Upper lobe of left lung (tissue), 6 donors: ENCODE results near the gene VAPA. TPM values are rescaled to one million over a fixed set of nuclear protein-coding genes. Genes with fewer than 3 reads are reported as not detected.

ENCODE experiments used
- ATAC-seq, 2 donors: fragments of 200-7000 bp; cut with Tn5 transposase; one replicate each; pipeline ENCODE4 v1.9.1; 2022; ENCODE audit warnings: mild to moderate bottlenecking in 2 of 2, moderate library complexity in 2 of 2; ENCODE audit not compliant: low FRiP score in 2 of 2
- DNase-seq, 2 donors: peaks; one replicate each; pipeline ENCODE4 v3.0.0-alpha.2; 2019 to 2020
- H3K27ac ChIP-seq, 4 donors: fragments of 200-600 bp; sonication (generic); one replicate each; pipeline ENCODE4 v1.5.1; 2016 to 2019
- H3K27me3 ChIP-seq, 4 donors: fragments of 200-600 bp; sonication (generic); one replicate each; pipeline ENCODE4 v1.5.1; 2017 to 2019
- H3K36me3 ChIP-seq, 4 donors: fragments of 200-600 bp; sonication (generic); one replicate each; pipeline ENCODE4 v1.5.1; 2016 to 2019
- H3K4me1 ChIP-seq, 4 donors: fragments of 200-600 bp; sonication (generic); one replicate each; pipeline ENCODE4 v1.5.1; 2018 to 2019
- H3K4me3 ChIP-seq, 4 donors: fragments of 200-600 bp; sonication (generic); one replicate each; pipeline ENCODE4 v1.5.1; 2017 to 2019; ENCODE audit warnings: mild to moderate bottlenecking in 2 of 4, moderate library complexity in 1 of 4
- H3K9me3 ChIP-seq, 4 donors: fragments of 200-600 bp; sonication (generic); one replicate each; pipeline ENCODE4 v1.5.1; 2018 to 2019
- CTCF ChIP-seq, 6 experiments: fragments of 450-650 bp in 4 of 6; fragments of 200-600 bp in 2 of 6; sonication (generic) in 2 of 6; IDR thresholded peaks; one replicate each; pipeline ENCODE4 v1.5.1; 2016 to 2019; ENCODE audit warnings: antibody characterized with exemption in 6 of 6
- EP300 ChIP-seq, 4 donors: sonication (generic); formaldehyde crosslinking; IDR thresholded peaks; one replicate each; pipeline ENCODE4 v1.5.1; 2017; ENCODE audit warnings: antibody characterized with exemption in 4 of 4, control low read depth in 2 of 4
- POLR2A ChIP-seq, 4 donors: fragments of 450-650 bp; IDR thresholded peaks; one replicate each; pipeline ENCODE4 v1.5.1; 2016 to 2017; ENCODE audit warnings: antibody characterized with exemption in 4 of 4, mild to moderate bottlenecking in 2 of 4
- POLR2AphosphoS5 ChIP-seq, 2 donors: sonication (generic); formaldehyde crosslinking; IDR thresholded peaks; one replicate each; pipeline ENCODE4 v1.5.1; 2017; ENCODE audit warnings: antibody characterized with exemption in 2 of 2
- WGBS, 2 donors: methylation state at CpG; one replicate each; pipeline ENCODE4 v1.1.5; 2017 to 2018; 5-methylcytosine and 5-hydroxymethylcytosine counted together
- total RNA-seq, 6 donors: library from RNA; depleted of rRNA in 4 of 6; stranded (reverse); fragments of >200 nt in 4 of 6; gene quantifications; one replicate each; pipeline versions ENCODE4 v1.1.0 to v1.2.1, GENCODE V29; 2016 to 2021
- donor health status: DM: no; HTN: no; CAD: no; lungs with moderate emphysema.
- donor health status: DM: no; HTN: yes; CAD: no; lungs with severe emphysema.

The VAPA gene
- total RNA-seq, 6 donors from 2014 or later = 233 to 566 (median 285) TPM

- 88 to 97% methylated on average over 1 of the region's 1 CpG for WGBS, 2 donors
- Histone ChIP-seq H3K36me3 (no peaks in the 10 kb centered on the region), H3K27ac (no peak overlapping the region), H3K4me3 (no peak overlapping the region), H3K27me3 (no peaks in the 10 kb centered on the region), H3K4me1 (peaks cover 0 to 10% (median 5%) of the 10 kb centered on the region in 4 donors), H3K9me3 (no peaks in the 10 kb centered on the region)
- DNase-seq (no peak), ATAC-seq (no peak)
- no peak for TF ChIP-seq CTCF (IDR thresholded peaks at IDR 0.05)
- no peak for TF ChIP-seq POLR2A (IDR thresholded peaks at IDR 0.05)
- TF ChIP-seq EP300 (IDR thresholded peaks at IDR 0.05) = no peak
- TF ChIP-seq POLR2AphosphoS5 (IDR thresholded peaks at IDR 0.05) = no peak
These were observed 35.7 kb upstream of the VAPA start for GRCh38 chr18:9878095-9878494.

GRCh38 chr18:9878783-9879242 is 35.0 kb upstream of the VAPA start:
- DNase-seq (no peak), ATAC-seq (no peak)
- TF ChIP-seq POLR2AphosphoS5 (IDR thresholded peaks at IDR 0.05) (no peak), POLR2A (IDR thresholded peaks at IDR 0.05) (no peak), EP300 (IDR thresholded peaks at IDR 0.05) (no peak)
- Histone ChIP-seq H3K27ac (no peak overlapping the region), H3K4me1 (peaks cover 0 to 10% (median 5%) of the 10 kb centered on the region in 4 donors), H3K9me3 (no peaks in the 10 kb centered on the region), H3K27me3 (no peaks in the 10 kb centered on the region), H3K36me3 (no peaks in the 10 kb centered on the region), H3K4me3 (no peak overlapping the region)
- WGBS, 2 donors = 93 to 97% methylated on average over 6 of the region's 6 CpGs

GRCh38 chr18:9884090-9884489 is 29.7 kb upstream of the VAPA start:
- H3K4me1 ChIP-seq = no peaks in the 10 kb centered on the region
- 89 to 92% methylated on average over 6 of the region's 6 CpGs for WGBS, 2 donors
- DNase-seq (no peak), ATAC-seq (no peak)
- H3K36me3 ChIP-seq = no peaks in the 10 kb centered on the region
- H3K4me3 ChIP-seq = no peak overlapping the region
- no peaks in the 10 kb centered on the region for H3K27me3 ChIP-seq
- H3K27ac ChIP-seq = no peak overlapping the region
- H3K9me3 ChIP-seq = no peaks in the 10 kb centered on the region
- TF ChIP-seq EP300 (IDR thresholded peaks at IDR 0.05) (no peak), CTCF (IDR thresholded peaks at IDR 0.05) (no peak), POLR2A (IDR thresholded peaks at IDR 0.05) (no peak), POLR2AphosphoS5 (IDR thresholded peaks at IDR 0.05) (no peak)

- Histone ChIP-seq H3K4me3 (no peak overlapping the region), H3K4me1 (no peaks in the 10 kb centered on the region), H3K27me3 (no peaks in the 10 kb centered on the region), H3K27ac (no peak overlapping the region), H3K9me3 (no peaks in the 10 kb centered on the region), H3K36me3 (no peaks in the 10 kb centered on the region)
- DNase-seq = no peak
- no peak for ATAC-seq
- WGBS, 2 donors = 89 to 93% methylated on average over 12 of the region's 12 CpGs
- TF ChIP-seq POLR2AphosphoS5 (IDR thresholded peaks at IDR 0.05) (no peak), POLR2A (IDR thresholded peaks at IDR 0.05) (no peak)
These were observed 29.2 kb upstream of the VAPA start for GRCh38 chr18:9884532-9885140.

GRCh38 chr18:9885170-9886004 is 28.4 kb upstream of the VAPA start, which contains the start of gene TXNDC2:
Gene TXNDC2 (plus strand): TSS chr18:9885973. CDS start chr18:9886681, 708 bp downstream.
- Histone ChIP-seq H3K36me3 (no peaks in the 10 kb centered on the region), H3K4me1 (no peaks in the 10 kb centered on the region), H3K27ac (no peak within 1 kb of the TSS), H3K27me3 (no peaks in the 10 kb centered on the region), H3K4me3 (no peak within 1 kb of the TSS), H3K9me3 (no peaks in the 10 kb centered on the region)
- WGBS, 2 donors = 92 to 98% methylated on average over 7 to 8 of the region's 8 CpGs
- ATAC-seq (no peak), DNase-seq (no peak)
- no peak for TF ChIP-seq POLR2AphosphoS5 (IDR thresholded peaks at IDR 0.05)
- TF ChIP-seq EP300 (IDR thresholded peaks at IDR 0.05) = no peak
- no peak for TF ChIP-seq CTCF (IDR thresholded peaks at IDR 0.05)
